ENCODE measurements around the gene EHBP1.
A peak's percentile ranks its signal among the peaks of the same experiment; 100 is the strongest.

EHBP1 gene

DNA sequence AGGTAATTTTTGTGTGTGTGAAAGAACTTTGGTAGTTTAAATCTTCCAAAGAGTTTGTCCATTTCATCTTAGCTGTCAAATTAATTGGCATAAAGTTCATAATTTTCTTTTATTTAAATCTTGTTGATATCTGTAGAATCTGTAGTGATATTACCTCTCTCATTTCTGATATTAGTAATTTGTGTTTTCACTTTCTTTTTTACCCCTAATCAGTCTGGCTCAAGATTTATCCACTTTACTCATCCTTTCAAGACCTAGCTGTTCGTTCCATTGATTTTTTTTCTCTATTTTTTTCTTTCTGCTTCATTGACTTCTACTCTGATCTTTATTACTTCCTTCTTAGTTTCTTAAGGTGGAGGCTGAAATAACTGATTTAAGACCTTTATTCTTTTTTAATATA is 202.6 kb downstream of the EHBP1 start:
- DNase-seq (ENCODE audit: low read depth): no peak
- no peak overlapping the region for H3K4me3 ChIP-seq (ENCODE audit: low read depth, low read length)
- TF ChIP-seq POLR2A (IDR thresholded peaks at IDR 0.05; ENCODE audit: extremely low read depth, insufficient read length) (no peak), CTCF (IDR thresholded peaks at IDR 0.05; ENCODE audit: low read depth, low read length) (no peak), MYC (IDR thresholded peaks at IDR 0.05; ENCODE audit: low read depth, low read length) (no peak), MAX (IDR thresholded peaks at IDR 0.05; ENCODE audit: low read depth, low read length) (no peak)

GRCh38 chr2:62913311-62913710 is 207.8 kb downstream of the EHBP1 start:
- no peak for DNase-seq (ENCODE audit: low read depth)
- no peak for TF ChIP-seq MYC (IDR thresholded peaks at IDR 0.05; ENCODE audit: low read depth, low read length)

GRCh38 chr2:62919041-62919440 is 213.5 kb downstream of the EHBP1 start:
- DNase-seq (ENCODE audit: low read depth): peak; percentile 17
- TF ChIP-seq CTCF (IDR thresholded peaks at IDR 0.05; ENCODE audit: low read depth, low read length) (no peak), MAX (IDR thresholded peaks at IDR 0.05; ENCODE audit: low read depth, low read length) (no peak), POLR2A (IDR thresholded peaks at IDR 0.05; ENCODE audit: extremely low read depth, insufficient read length) (no peak), MYC (IDR thresholded peaks at IDR 0.05; ENCODE audit: low read depth, low read length) (no peak)
- no peak overlapping the region for H3K4me3 ChIP-seq (ENCODE audit: low read depth, low read length)

More at GRCh38 chr2:62913311-62913710, 207.8 kb downstream of the EHBP1 start:
- H3K4me3 ChIP-seq (ENCODE audit: low read depth, low read length): no peak overlapping the region

DNA sequence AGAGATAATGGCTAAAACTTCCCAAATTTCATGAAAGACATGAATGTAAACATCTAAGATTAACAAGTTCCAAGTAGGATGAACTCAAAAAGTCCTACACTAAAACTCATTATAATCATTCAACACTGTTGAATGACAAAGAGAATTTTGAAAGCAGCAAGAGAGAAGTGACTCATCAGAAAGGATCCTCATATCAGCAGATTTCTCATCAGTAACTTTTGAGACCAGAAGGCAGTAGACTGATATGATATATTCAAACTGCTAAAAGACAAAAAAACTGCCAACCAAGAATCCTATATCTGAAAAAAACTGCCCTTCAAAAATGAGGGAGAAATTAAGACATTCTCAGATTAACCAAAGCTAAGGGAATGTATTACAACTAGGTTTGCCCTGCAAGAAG is 214.6 kb downstream of the EHBP1 start:
- H3K4me3 ChIP-seq (ENCODE audit: low read depth, low read length): no peak overlapping the region
- peak; percentile 4 for DNase-seq (ENCODE audit: low read depth)
- TF ChIP-seq MAX (IDR thresholded peaks at IDR 0.05; ENCODE audit: low read depth, low read length): no peak
- TF ChIP-seq MYC (IDR thresholded peaks at IDR 0.05; ENCODE audit: low read depth, low read length): no peak
- no peak for TF ChIP-seq CTCF (IDR thresholded peaks at IDR 0.05; ENCODE audit: low read depth, low read length)
- TF ChIP-seq POLR2A (IDR thresholded peaks at IDR 0.05; ENCODE audit: extremely low read depth, insufficient read length): no peak

DNA sequence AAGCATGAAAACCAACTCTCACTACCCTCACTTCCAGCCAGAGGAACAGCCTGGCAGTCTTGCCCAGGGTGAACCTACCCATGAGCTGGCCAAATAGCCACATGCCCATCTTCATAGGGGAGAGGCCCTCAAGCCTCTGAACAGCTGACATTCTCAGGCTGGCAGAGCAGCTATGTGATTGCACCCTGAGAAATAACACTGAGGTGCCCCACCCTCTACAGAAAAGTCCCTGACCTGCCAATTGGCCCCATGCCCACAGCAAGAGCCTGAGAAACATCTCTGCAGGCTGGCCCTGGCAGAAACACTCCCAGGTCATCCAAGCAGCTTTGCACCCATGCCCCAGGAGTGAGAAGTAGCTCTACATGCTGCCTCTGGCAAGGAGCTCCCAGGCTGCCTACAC is 217.7 kb downstream of the EHBP1 start:
- H3K4me3 ChIP-seq (ENCODE audit: low read depth, low read length): no peak overlapping the region
- TF ChIP-seq MYC (IDR thresholded peaks at IDR 0.05; ENCODE audit: low read depth, low read length): no peak
- no peak for TF ChIP-seq POLR2A (IDR thresholded peaks at IDR 0.05; ENCODE audit: extremely low read depth, insufficient read length)
- TF ChIP-seq MAX (IDR thresholded peaks at IDR 0.05; ENCODE audit: low read depth, low read length): no peak
- TF ChIP-seq CTCF (IDR thresholded peaks at IDR 0.05; ENCODE audit: low read depth, low read length): no peak

GRCh38 chr2:62923881-62924280 is 218.4 kb downstream of the EHBP1 start:
- TF ChIP-seq MAX (IDR thresholded peaks at IDR 0.05; ENCODE audit: low read depth, low read length): no peak
- no peak for TF ChIP-seq CTCF (IDR thresholded peaks at IDR 0.05; ENCODE audit: low read depth, low read length)
- TF ChIP-seq POLR2A (IDR thresholded peaks at IDR 0.05; ENCODE audit: extremely low read depth, insufficient read length): no peak
- TF ChIP-seq MYC (IDR thresholded peaks at IDR 0.05; ENCODE audit: low read depth, low read length): no peak
- H3K4me3 ChIP-seq (ENCODE audit: low read depth, low read length): no peak overlapping the region
- DNase-seq (ENCODE audit: low read depth): no peak

More for the DNA sequence above, 217.7 kb downstream of the EHBP1 start:
- DNase-seq (ENCODE audit: low read depth): no peak
